K562 (cell line): ENCODE data around the gene EEF2K. TPM values are rescaled to one million over a fixed set of nuclear protein-coding genes. Genes with fewer than 3 reads are reported as not detected.

ENCODE experiments used
- ARNT ChIP-seq, 2 experiments: fragments of 450-650 bp; IDR thresholded peaks; 2 replicates each; pipeline ENCODE4 v1.6.1; 2016; ENCODE audit warnings: mild to moderate bottlenecking in 1 of 2
- BHLHE40 ChIP-seq: IDR thresholded peaks from 2 replicates; pipeline ENCODE4 v1.6.1; 2011; ENCODE audit warnings: low read length, improper control_type of control experiment
- CREB1 ChIP-seq, 2 experiments: sonication (generic) in 1 of 2; formaldehyde crosslinking in 1 of 2; IDR thresholded peaks; 2 replicates each; pipeline versions ENCODE4 v1.6.1 to v1.8.0; 2012 to 2022; ENCODE audit warnings: inconsistent platforms in 1 of 2, mild to moderate bottlenecking in 1 of 2, missing genetic modification reagents in 1 of 2, moderate library complexity in 1 of 2
- CXXC5 ChIP-seq: fragments of 250-450 bp; sonication (Bioruptor Pico); IDR thresholded peaks from 2 replicates; pipeline ENCODE4 v1.8.0; 2022; ENCODE audit warnings: inconsistent platforms, mild to moderate bottlenecking, moderate library complexity
- EP400 ChIP-seq: fragments of 450-650 bp; IDR thresholded peaks from 2 replicates; pipeline ENCODE4 v1.6.1; 2017; ENCODE audit warnings: antibody characterized with exemption, mild to moderate bottlenecking, moderate library complexity
- MAFG ChIP-seq: fragments of 450-650 bp; conservative IDR thresholded peaks from 2 replicates; pipeline ENCODE4 v1.6.1; 2016; ENCODE audit warnings: missing genetic modification characterization, missing compliant biosample characterization
- MBD2 ChIP-seq: sonication (generic); IDR thresholded peaks from 2 replicates; pipeline ENCODE4 v1.6.1; 2016; ENCODE audit warnings: low read depth, borderline replicate concordance
- MTA1 ChIP-seq: fragments of 450-650 bp; IDR thresholded peaks from 2 replicates; pipeline ENCODE4 v1.6.1; 2017; ENCODE audit warnings: borderline replicate concordance
- PML ChIP-seq: IDR thresholded peaks from 2 replicates; pipeline ENCODE4 v1.6.1; 2012; ENCODE audit warnings: low read length, inconsistent platforms
- PRPF4 ChIP-seq: fragments of 200-400 bp; formaldehyde crosslinking; IDR thresholded peaks from one replicate; pipeline ENCODE4 v1.6.1; 2017; ENCODE audit warnings: low read length, low read depth, mild to moderate bottlenecking; ENCODE audit not compliant: insufficient read depth, poor library complexity, severe bottlenecking
- SMAD4 ChIP-seq: fragments of 250-450 bp; sonication (Bioruptor Pico); conservative IDR thresholded peaks from 2 replicates; pipeline ENCODE4 v1.8.0; 2021; ENCODE audit warnings: inconsistent platforms, mild to moderate bottlenecking, moderate library complexity
- STAG1 ChIP-seq: sonication (generic); formaldehyde crosslinking; IDR thresholded peaks from 2 replicates; pipeline ENCODE4 v1.5.0; 2020; ENCODE audit warnings: missing genetic modification reagents, borderline replicate concordance
- TAF9B ChIP-seq: fragments of 450-650 bp; IDR thresholded peaks from 2 replicates; pipeline ENCODE4 v1.6.1; 2018; ENCODE audit warnings: mild to moderate bottlenecking; ENCODE audit not compliant: partially characterized antibody
- ZKSCAN3 ChIP-seq: fragments of 250-450 bp; sonication (Bioruptor Pico); IDR thresholded peaks from 2 replicates; pipeline ENCODE4 v1.4.0; 2020
- ZNF644 ChIP-seq: fragments of 200-800 bp; sonication (Bioruptor generic); IDR thresholded peaks from 2 replicates; pipeline ENCODE4 v1.6.1; 2016; ENCODE audit warnings: low read depth, missing genetic modification characterization, missing compliant biosample characterization
- ZSCAN32 ChIP-seq: fragments of 450-650 bp; formaldehyde crosslinking; IDR thresholded peaks from 2 replicates; pipeline ENCODE4 v1.4.0; 2020; ENCODE audit warnings: mild to moderate bottlenecking, moderate library complexity
- polyA plus RNA-seq, 8 experiments: library from polyadenylated mRNA; depleted of rRNA in 4 of 8; stranded (reverse) in 5 of 8; unstranded in 3 of 8; fragments of >200 nt; fragmentation: Nextera tagmentation in 2 of 8; fragmentation: Illumina TruSeq in 1 of 8; extraction: Ambion mirVana in 2 of 8; extraction: Trizol in 1 of 8; gene quantifications; 2 replicates each; pipeline versions ENCODE4 v1.2.1 to v1.2.3, GENCODE V29; 2011 to 2014; ENCODE audit warnings: inconsistent platforms in 1 of 8, missing spikeins in 1 of 8
- total RNA-seq, 7 experiments: library from RNA; depleted of rRNA in 6 of 7; stranded (reverse); fragments of >200 nt in 6 of 7; fragmentation: Illumina TruSeq in 2 of 7; extraction: Trizol in 2 of 7; gene quantifications; 2 replicates each; pipeline versions ENCODE4 v1.2.1 to v1.2.3, GENCODE V29; 2011 to 2021; ENCODE audit warnings: low replicate concordance in 1 of 7
- TF ChIP-seq, protein P1 (sequence below): fragments of 450-650 bp; IDR thresholded peaks from 2 replicates; pipeline ENCODE4 v1.7.1; 2018; ENCODE audit warnings: mild to moderate bottlenecking, low read depth; ENCODE audit not compliant: partially characterized antibody
- TF ChIP-seq, protein P2 (sequence below), 2 experiments: fragments of 450-650 bp; IDR thresholded peaks; 2 replicates each; pipeline ENCODE4 v1.6.1; 2016
- TF ChIP-seq, protein P3 (sequence below): fragments of 450-650 bp; IDR thresholded peaks from 2 replicates; pipeline ENCODE4 v1.6.1; 2017; ENCODE audit warnings: antibody characterized with exemption, mild to moderate bottlenecking
- TF ChIP-seq, protein P4 (sequence below): fragments of 250-450 bp; sonication (Bioruptor Pico); IDR thresholded peaks from 2 replicates; pipeline ENCODE4 v1.6.1; 2021; ENCODE audit warnings: mild to moderate bottlenecking

EEF2K gene
- total and polyA plus RNA-seq, 9 of the 15 experiments (the other 6 are each of a cell fraction or from before 2014, with no cell fraction given) = 3.0 to 35.2 (median 12.2) TPM

DNA sequence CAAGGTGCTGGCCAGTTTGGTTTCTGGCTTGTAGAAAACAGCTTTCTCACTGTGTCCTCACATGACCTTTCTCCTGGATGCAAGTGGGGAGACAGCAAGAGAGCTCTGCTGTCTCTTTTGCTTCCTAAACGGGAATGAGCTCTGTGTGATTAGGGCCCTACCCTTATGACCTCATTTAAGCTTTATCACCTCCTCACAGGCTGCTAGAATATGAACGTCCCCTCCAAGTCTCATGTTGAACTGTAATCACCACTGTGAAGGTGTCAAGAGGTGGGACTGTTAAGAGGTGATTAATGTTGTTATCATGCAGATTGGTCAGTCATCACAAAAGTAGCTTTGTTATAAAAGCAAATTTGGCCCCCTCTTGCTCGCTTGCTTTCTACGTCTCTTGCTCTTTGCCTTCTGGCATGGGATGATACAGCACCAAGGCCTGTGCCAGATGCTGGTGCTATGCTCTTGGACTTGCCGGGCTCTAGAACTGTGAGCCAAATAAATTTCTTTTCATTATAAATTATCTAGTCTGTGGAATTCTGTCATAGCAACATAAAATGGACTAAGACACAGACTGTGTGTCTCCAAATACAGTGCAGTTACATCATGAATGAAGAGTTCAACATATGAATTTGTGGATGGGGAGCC lies 76.3 kb downstream of the EEF2K start (continued):
- TF ChIP-seq, protein P1, sequence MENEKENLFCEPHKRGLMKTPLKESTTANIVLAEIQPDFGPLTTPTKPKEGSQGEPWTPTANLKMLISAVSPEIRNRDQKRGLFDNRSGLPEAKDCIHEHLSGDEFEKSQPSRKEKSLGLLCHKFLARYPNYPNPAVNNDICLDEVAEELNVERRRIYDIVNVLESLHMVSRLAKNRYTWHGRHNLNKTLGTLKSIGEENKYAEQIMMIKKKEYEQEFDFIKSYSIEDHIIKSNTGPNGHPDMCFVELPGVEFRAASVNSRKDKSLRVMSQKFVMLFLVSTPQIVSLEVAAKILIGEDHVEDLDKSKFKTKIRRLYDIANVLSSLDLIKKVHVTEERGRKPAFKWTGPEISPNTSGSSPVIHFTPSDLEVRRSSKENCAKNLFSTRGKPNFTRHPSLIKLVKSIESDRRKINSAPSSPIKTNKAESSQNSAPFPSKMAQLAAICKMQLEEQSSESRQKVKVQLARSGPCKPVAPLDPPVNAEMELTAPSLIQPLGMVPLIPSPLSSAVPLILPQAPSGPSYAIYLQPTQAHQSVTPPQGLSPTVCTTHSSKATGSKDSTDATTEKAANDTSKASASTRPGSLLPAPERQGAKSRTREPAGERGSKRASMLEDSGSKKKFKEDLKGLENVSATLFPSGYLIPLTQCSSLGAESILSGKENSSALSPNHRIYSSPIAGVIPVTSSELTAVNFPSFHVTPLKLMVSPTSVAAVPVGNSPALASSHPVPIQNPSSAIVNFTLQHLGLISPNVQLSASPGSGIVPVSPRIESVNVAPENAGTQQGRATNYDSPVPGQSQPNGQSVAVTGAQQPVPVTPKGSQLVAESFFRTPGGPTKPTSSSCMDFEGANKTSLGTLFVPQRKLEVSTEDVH = peak; percentile 41
- TF ChIP-seq, protein P2, sequence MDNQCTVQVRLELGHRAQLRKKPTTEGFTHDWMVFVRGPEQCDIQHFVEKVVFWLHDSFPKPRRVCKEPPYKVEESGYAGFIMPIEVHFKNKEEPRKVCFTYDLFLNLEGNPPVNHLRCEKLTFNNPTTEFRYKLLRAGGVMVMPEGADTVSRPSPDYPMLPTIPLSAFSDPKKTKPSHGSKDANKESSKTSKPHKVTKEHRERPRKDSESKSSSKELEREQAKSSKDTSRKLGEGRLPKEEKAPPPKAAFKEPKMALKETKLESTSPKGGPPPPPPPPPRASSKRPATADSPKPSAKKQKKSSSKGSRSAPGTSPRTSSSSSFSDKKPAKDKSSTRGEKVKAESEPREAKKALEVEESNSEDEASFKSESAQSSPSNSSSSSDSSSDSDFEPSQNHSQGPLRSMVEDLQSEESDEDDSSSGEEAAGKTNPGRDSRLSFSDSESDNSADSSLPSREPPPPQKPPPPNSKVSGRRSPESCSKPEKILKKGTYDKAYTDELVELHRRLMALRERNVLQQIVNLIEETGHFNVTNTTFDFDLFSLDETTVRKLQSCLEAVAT (IDR thresholded peaks at IDR 0.05) = peak; percentile 23 to 61; a peak in 1 of 4 replicates
- TF ChIP-seq ZKSCAN3 (CRISPR knock-in tag) = no peak
- TF ChIP-seq EP400 = peak; percentile 60
- TF ChIP-seq TAF9B = peak; percentile 36
- TF ChIP-seq BHLHE40 = peak; percentile 75; the same call in 1 of the 2 replicates
- no peak for TF ChIP-seq PRPF4
- TF ChIP-seq MAFG = peak; percentile 76
- peak; percentile 86; the same call in 1 of the 2 replicates for TF ChIP-seq ZNF644 (tag)
- TF ChIP-seq, protein P3, sequence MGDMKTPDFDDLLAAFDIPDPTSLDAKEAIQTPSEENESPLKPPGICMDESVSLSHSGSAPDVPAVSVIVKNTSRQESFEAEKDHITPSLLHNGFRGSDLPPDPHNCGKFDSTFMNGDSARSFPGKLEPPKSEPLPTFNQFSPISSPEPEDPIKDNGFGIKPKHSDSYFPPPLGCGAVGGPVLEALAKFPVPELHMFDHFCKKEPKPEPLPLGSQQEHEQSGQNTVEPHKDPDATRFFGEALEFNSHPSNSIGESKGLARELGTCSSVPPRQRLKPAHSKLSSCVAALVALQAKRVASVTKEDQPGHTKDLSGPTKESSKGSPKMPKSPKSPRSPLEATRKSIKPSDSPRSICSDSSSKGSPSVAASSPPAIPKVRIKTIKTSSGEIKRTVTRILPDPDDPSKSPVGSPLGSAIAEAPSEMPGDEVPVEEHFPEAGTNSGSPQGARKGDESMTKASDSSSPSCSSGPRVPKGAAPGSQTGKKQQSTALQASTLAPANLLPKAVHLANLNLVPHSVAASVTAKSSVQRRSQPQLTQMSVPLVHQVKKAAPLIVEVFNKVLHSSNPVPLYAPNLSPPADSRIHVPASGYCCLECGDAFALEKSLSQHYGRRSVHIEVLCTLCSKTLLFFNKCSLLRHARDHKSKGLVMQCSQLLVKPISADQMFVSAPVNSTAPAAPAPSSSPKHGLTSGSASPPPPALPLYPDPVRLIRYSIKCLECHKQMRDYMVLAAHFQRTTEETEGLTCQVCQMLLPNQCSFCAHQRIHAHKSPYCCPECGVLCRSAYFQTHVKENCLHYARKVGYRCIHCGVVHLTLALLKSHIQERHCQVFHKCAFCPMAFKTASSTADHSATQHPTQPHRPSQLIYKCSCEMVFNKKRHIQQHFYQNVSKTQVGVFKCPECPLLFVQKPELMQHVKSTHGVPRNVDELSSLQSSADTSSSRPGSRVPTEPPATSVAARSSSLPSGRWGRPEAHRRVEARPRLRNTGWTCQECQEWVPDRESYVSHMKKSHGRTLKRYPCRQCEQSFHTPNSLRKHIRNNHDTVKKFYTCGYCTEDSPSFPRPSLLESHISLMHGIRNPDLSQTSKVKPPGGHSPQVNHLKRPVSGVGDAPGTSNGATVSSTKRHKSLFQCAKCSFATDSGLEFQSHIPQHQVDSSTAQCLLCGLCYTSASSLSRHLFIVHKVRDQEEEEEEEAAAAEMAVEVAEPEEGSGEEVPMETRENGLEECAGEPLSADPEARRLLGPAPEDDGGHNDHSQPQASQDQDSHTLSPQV = peak; percentile 73
- peak; percentile 55; the same call in 1 of the 2 replicates for TF ChIP-seq MBD2
- TF ChIP-seq, protein P4, sequence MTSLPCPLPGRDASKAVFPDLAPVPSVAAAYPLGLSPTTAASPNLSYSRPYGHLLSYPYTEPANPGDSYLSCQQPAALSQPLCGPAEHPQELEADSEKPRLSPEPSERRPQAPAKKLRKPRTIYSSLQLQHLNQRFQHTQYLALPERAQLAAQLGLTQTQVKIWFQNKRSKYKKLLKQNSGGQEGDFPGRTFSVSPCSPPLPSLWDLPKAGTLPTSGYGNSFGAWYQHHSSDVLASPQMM (CRISPR knock-in tag) = no peak
- peak; percentile 94 for TF ChIP-seq PML
- TF ChIP-seq CREB1 (IDR thresholded peaks at IDR 0.05) = peak; percentile 45; the same call in 1 of the 2 replicates
- no peak for TF ChIP-seq CREB1 (CRISPR knock-in tag; IDR thresholded peaks at IDR 0.05)
- TF ChIP-seq SMAD4 (CRISPR knock-in tag) = peak; percentile 99
- TF ChIP-seq ARNT (IDR thresholded peaks at IDR 0.05) = peak; percentile 92 to 96
- no peak for TF ChIP-seq ZSCAN32 (CRISPR knock-in tag)
- TF ChIP-seq STAG1 = no peak
- peak; percentile 86 for TF ChIP-seq MTA1
- peak; percentile 95 for TF ChIP-seq CXXC5 (CRISPR knock-in tag)
